IMR-90 (cell line): ENCODE data around the gene HMGCS2. TPM values are rescaled to one million over a fixed set of nuclear protein-coding genes. Genes with fewer than 3 reads are reported as not detected.

ENCODE experiments used
- ATAC-seq: fragments of 200-7000 bp; cut with Tn5 transposase; 2 replicates; pipeline ENCODE4 v1.9.1; 2020; ENCODE audit warnings: low read depth, mild to moderate bottlenecking, moderate library complexity
- BruUV-seq: library from RNA; stranded (reverse); fragments of 400-500 nt; replicated peaks from 2 replicates; lab custom pipeline; 2021; lab: Mats Ljungman, UMichigan
- CTCF ChIA-PET: fragments of 300-600 bp; formaldehyde crosslinking; extraction: SDS; loops from one replicate; lab custom pipeline; 2021; ENCODE audit warnings: antibody characterized with exemption; lab: Yijun Ruan, JAX
- POLR2A ChIA-PET: fragments of 300-600 bp; sonication (Branson Sonifier 250); formaldehyde crosslinking; loops from one replicate; lab custom pipeline; 2022; ENCODE audit warnings: antibody characterized with exemption; ENCODE audit not compliant: unreplicated experiment; lab: Charles Lee
- DNase-seq: peaks from one replicate; pipeline ENCODE4 v3.0.0; 2013
- H2AFZ ChIP-seq: replicated peaks from 2 replicates; pipeline ENCODE3; 2013; ENCODE audit warnings: low read length, mild to moderate bottlenecking; ENCODE audit not compliant: poor library complexity
- H2AK5ac ChIP-seq: 2 replicates; pipeline ENCODE4 v1.6.1; 2013; ENCODE audit warnings: low read depth, low read length, inconsistent platforms
- H2AK9ac ChIP-seq: replicated peaks from 2 replicates; pipeline ENCODE3; 2013; ENCODE audit warnings: mild to moderate bottlenecking, low read depth, low read length, moderate library complexity; ENCODE audit not compliant: poor library complexity
- H2BK120ac ChIP-seq: 2 replicates; pipeline ENCODE4 v1.6.1; 2013; ENCODE audit warnings: low read depth, low read length, inconsistent platforms
- H2BK15ac ChIP-seq: 3 replicates; pipeline ENCODE4 v1.6.1; 2013; ENCODE audit warnings: low read depth, low read length, inconsistent platforms
- H2BK20ac ChIP-seq: 2 replicates; pipeline ENCODE4 v1.6.1; 2013; ENCODE audit warnings: low read depth, mild to moderate bottlenecking, inconsistent platforms, low read length, moderate library complexity
- H2BK5ac ChIP-seq: 2 replicates; pipeline ENCODE4 v1.6.1; 2013; ENCODE audit warnings: mild to moderate bottlenecking, low read depth, low read length, inconsistent platforms; ENCODE audit not compliant: poor library complexity, severe bottlenecking
- H3K14ac ChIP-seq: replicated peaks from 2 replicates; pipeline ENCODE4 v1.6.1; 2013; ENCODE audit warnings: low read depth, low read length, inconsistent platforms
- H3K18ac ChIP-seq: 2 replicates; pipeline ENCODE4 v1.6.1; 2013; ENCODE audit warnings: low read depth, low read length, control low read depth
- H3K23ac ChIP-seq: 2 replicates; pipeline ENCODE4 v1.6.1; 2013; ENCODE audit warnings: low read depth, low read length, inconsistent platforms
- H3K27ac ChIP-seq: 2 replicates; pipeline ENCODE4 v1.5.1; 2013; ENCODE audit warnings: mild to moderate bottlenecking, control low read depth, low read length; ENCODE audit not compliant: insufficient read depth
- H3K27me3 ChIP-seq: 2 replicates; pipeline ENCODE4 v1.6.1; 2013; ENCODE audit warnings: low read length; ENCODE audit not compliant: control insufficient read depth, insufficient read depth
- H3K36me3 ChIP-seq: 2 replicates; pipeline ENCODE4 v1.6.1; 2013; ENCODE audit warnings: low read length, mixed read lengths; ENCODE audit not compliant: control insufficient read depth, insufficient read depth
- H3K4ac ChIP-seq: 2 replicates; pipeline ENCODE4 v1.6.1; 2013; ENCODE audit warnings: low read depth, low read length, inconsistent platforms
- H3K4me1 ChIP-seq: 2 replicates; pipeline ENCODE4 v1.6.1; 2013; ENCODE audit warnings: low read length, mixed read lengths; ENCODE audit not compliant: control insufficient read depth, insufficient read depth
- H3K4me2 ChIP-seq: 2 replicates; pipeline ENCODE4 v1.6.1; 2013; ENCODE audit warnings: low read depth, mild to moderate bottlenecking, control low read depth, low read length, moderate library complexity
- H3K4me3 ChIP-seq: 2 replicates; pipeline ENCODE4 v1.5.1; 2013; ENCODE audit warnings: low read depth, mild to moderate bottlenecking, control low read depth, low read length, moderate library complexity; ENCODE audit not compliant: insufficient read depth
- H3K56ac ChIP-seq: 2 replicates; pipeline ENCODE4 v1.6.1; 2013; ENCODE audit warnings: low read length, inconsistent platforms; ENCODE audit not compliant: insufficient read depth; ENCODE audit errors: extremely low read depth
- H3K79me1 ChIP-seq, 2 experiments: 2 replicates each; pipeline ENCODE4 v1.6.1; 2013; ENCODE audit warnings: low read length in 2 of 2, inconsistent platforms in 1 of 2, low read depth in 1 of 2
- H3K9ac ChIP-seq: 2 replicates; pipeline ENCODE4 v1.6.1; 2013; ENCODE audit warnings: low read depth, low read length, control low read depth
- H3K9me1 ChIP-seq: 2 replicates; pipeline ENCODE4 v1.6.1; 2013; ENCODE audit warnings: low read length, inconsistent platforms; ENCODE audit not compliant: insufficient read depth
- H3K9me3 ChIP-seq: 2 replicates; pipeline ENCODE4 v1.6.1; 2013; ENCODE audit warnings: low read length; ENCODE audit not compliant: control insufficient read depth, insufficient read depth
- H4K20me1 ChIP-seq: 2 replicates; pipeline ENCODE4 v1.6.1; 2013; ENCODE audit warnings: low read length, inconsistent platforms; ENCODE audit not compliant: insufficient read depth
- H4K5ac ChIP-seq: 2 replicates; pipeline ENCODE4 v1.6.1; 2013; ENCODE audit warnings: mild to moderate bottlenecking, low read depth, low read length, control low read depth
- H4K8ac ChIP-seq, 2 experiments: 2 replicates each; pipeline ENCODE4 v1.6.1; 2013; ENCODE audit warnings: low read depth in 2 of 2, low read length in 2 of 2, control low read depth in 1 of 2, inconsistent platforms in 1 of 2
- H4K91ac ChIP-seq: 2 replicates; pipeline ENCODE4 v1.6.1; 2013; ENCODE audit warnings: low read depth, low read length, inconsistent platforms; ENCODE audit not compliant: insufficient read depth
- BHLHE40 ChIP-seq: fragments of 150-350 bp; IDR thresholded peaks from 2 replicates; pipeline ENCODE4 v1.6.1; 2016; ENCODE audit warnings: mild to moderate bottlenecking, low read depth, low read length
- CEBPB ChIP-seq: IDR thresholded peaks from 2 replicates; pipeline ENCODE4 v1.6.1; 2012; ENCODE audit warnings: low read depth, low read length, improper control_type of control experiment
- CHD1 ChIP-seq: IDR thresholded peaks from 2 replicates; pipeline ENCODE4 v1.6.1; 2012; ENCODE audit warnings: low read depth, low read length, improper control_type of control experiment
- MAFK ChIP-seq: IDR thresholded peaks from 2 replicates; pipeline ENCODE4 v1.6.1; 2012; ENCODE audit warnings: low read depth, low read length, improper control_type of control experiment
- POLR2A ChIP-seq: IDR thresholded peaks from 2 replicates; pipeline ENCODE4 v1.6.1; 2012; ENCODE audit warnings: mild to moderate bottlenecking, low read depth, low read length
- RFX5 ChIP-seq: IDR thresholded peaks from 2 replicates; pipeline ENCODE4 v1.8.0; 2012; ENCODE audit warnings: low read depth, mild to moderate bottlenecking, low read length, moderate library complexity
- SMC3 ChIP-seq: fragments of 150-350 bp; IDR thresholded peaks from 2 replicates; pipeline ENCODE4 v1.6.1; 2016; ENCODE audit warnings: low read depth, mild to moderate bottlenecking, antibody characterized with exemption, low read length, moderate library complexity
- WGBS, 2 experiments: methylation state at CpG; one replicate each; pipeline versions ENCODE4 v1.1.5 to v1.1.7; 2013; ENCODE audit warnings: missing lambda C conversion rate in 2 of 2; ENCODE audit not compliant: insufficient read length in 1 of 2; ENCODE audit errors: extremely low coverage in 2 of 2; 5-methylcytosine and 5-hydroxymethylcytosine counted together
- dilution Hi-C: fragments of 300-500 bp; cut with HindIII; formaldehyde crosslinking; loops from one replicate; pipeline ENCODE4 v1.14.3; 2018; ENCODE audit warnings: low sequenced_read_pairs; ENCODE audit not compliant: unreplicated experiment
- in situ Hi-C: fragments of 300-500 bp; cut with MboI; formaldehyde crosslinking; loops from 3 replicates; pipeline ENCODE4 v1.14.3; 2019; ENCODE audit warnings: low sequenced_read_pairs, inconsistent platforms, mixed read lengths
- intact Hi-C: fragments of 100-400 bp; cut with micrococcal nuclease; formaldehyde crosslinking; loops from 2 replicates; pipeline ENCODE4 v1.10.0; 2022
- polyA plus RNA-seq, 3 experiments: library from polyadenylated mRNA; depleted of rRNA; stranded (reverse); fragments of >200 nt; gene quantifications; 2 replicates each; pipeline ENCODE4 v1.2.3, GENCODE V29; 2012; ENCODE audit warnings: low replicate concordance in 1 of 3
- total RNA-seq: library from RNA; depleted of rRNA; stranded (reverse); fragments of >200 nt; gene quantifications from 2 replicates; pipeline ENCODE4 v1.2.3, GENCODE V29; 2012
- TF ChIP-seq, protein P1 (sequence below): fragments of 150-350 bp; IDR thresholded peaks from 2 replicates; pipeline ENCODE4 v1.6.1; 2017; ENCODE audit warnings: mild to moderate bottlenecking, antibody characterized with exemption, low read length, low read depth
- TF ChIP-seq, protein P2 (sequence below): fragments of 150-350 bp; IDR thresholded peaks from 2 replicates; pipeline ENCODE4 v1.6.1; 2016; ENCODE audit warnings: low read depth, mild to moderate bottlenecking, low read length, moderate library complexity, borderline replicate concordance

HMGCS2 gene
- total and polyA plus RNA-seq, 2 of the 4 experiments (the other 2 are of a cell fraction): not detected

DNA sequence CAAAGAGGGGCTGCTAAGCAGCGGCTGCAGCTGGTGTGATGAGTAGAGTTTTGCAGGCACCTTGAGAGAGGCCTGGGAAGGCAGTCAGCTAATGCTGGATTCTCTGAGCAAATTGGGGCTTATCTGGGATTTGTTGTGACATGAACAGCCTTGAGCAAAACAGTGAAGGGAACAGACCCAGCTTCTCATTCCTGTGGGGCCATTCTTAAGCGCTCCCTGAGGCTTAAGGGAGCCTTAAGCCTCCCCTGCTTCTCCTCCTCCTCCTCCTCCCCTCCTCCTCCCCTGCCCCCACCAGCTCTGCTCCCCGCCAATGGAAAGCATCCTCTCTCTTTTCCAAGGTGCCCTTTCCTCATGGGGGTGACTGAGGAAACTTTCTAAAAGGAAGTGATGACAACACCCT, 21.3 kb downstream of the HMGCS2 start:
- no peak overlapping the region for H3K9ac ChIP-seq
- H3K14ac ChIP-seq: no peak overlapping the region
- H3K56ac ChIP-seq: no peak overlapping the region
- H4K5ac ChIP-seq: no peak overlapping the region; the same call in 1 of the 2 replicates
- no peak overlapping the region for H2BK15ac ChIP-seq
- TF ChIP-seq CEBPB (no peak), RFX5 (no peak), BHLHE40 (no peak), CHD1 (no peak), SMC3 (no peak), POLR2A (no peak), MAFK (no peak)
- TF ChIP-seq, protein P1, sequence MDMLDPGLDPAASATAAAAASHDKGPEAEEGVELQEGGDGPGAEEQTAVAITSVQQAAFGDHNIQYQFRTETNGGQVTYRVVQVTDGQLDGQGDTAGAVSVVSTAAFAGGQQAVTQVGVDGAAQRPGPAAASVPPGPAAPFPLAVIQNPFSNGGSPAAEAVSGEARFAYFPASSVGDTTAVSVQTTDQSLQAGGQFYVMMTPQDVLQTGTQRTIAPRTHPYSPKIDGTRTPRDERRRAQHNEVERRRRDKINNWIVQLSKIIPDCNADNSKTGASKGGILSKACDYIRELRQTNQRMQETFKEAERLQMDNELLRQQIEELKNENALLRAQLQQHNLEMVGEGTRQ: no peak
- TF ChIP-seq, protein P2, sequence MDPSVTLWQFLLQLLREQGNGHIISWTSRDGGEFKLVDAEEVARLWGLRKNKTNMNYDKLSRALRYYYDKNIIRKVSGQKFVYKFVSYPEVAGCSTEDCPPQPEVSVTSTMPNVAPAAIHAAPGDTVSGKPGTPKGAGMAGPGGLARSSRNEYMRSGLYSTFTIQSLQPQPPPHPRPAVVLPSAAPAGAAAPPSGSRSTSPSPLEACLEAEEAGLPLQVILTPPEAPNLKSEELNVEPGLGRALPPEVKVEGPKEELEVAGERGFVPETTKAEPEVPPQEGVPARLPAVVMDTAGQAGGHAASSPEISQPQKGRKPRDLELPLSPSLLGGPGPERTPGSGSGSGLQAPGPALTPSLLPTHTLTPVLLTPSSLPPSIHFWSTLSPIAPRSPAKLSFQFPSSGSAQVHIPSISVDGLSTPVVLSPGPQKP: no peak
- H3K9me3 ChIP-seq: no peaks in the 10 kb centered on the region
- H2BK20ac ChIP-seq: no peak overlapping the region
- peaks cover 7% of the 10 kb centered on the region for H3K27me3 ChIP-seq
- ATAC-seq: no peak
- peaks cover 14% of the 10 kb centered on the region; the same call in 1 of the 2 replicates for H3K36me3 ChIP-seq
- H3K9me1 ChIP-seq: no peaks in the 10 kb centered on the region; the same call in 1 of the 2 replicates
- no peak overlapping the region for H3K4me2 ChIP-seq
- H4K91ac ChIP-seq: no peak overlapping the region; the same call in 1 of the 2 replicates
- no peak overlapping the region for H2AK5ac ChIP-seq
- no TSS peak for BruUV-seq
- H3K4me1 ChIP-seq: peaks cover 9% of the 10 kb centered on the region
- no peak overlapping the region for H2BK120ac ChIP-seq
- H4K20me1 ChIP-seq: peaks cover 5% of the 10 kb centered on the region; the same call in 1 of the 2 replicates
- H2AFZ ChIP-seq: no peak overlapping the region
- no peak overlapping the region for H3K18ac ChIP-seq
- ChIA-PET POLR2A (no interaction called here), CTCF (no interaction called here)
- H4K8ac ChIP-seq: no peak overlapping the region
- intact Hi-C loops (loop anchor here (5.0 to 10.0 kb wide), 2 partner anchors 177 to 195 kb away; no protein-coding TSS in a partner anchor), in situ Hi-C loops (no loop called here), dilution Hi-C loops (no loop called here)
- H3K4ac ChIP-seq: no peak overlapping the region
- no peak for DNase-seq
- H3K23ac ChIP-seq: no peak overlapping the region
- no peak overlapping the region for H2BK5ac ChIP-seq
- H2AK9ac ChIP-seq: no peak overlapping the region
- no peak overlapping the region for H3K4me3 ChIP-seq
- H3K79me1 ChIP-seq: no peaks in the 10 kb centered on the region
- no peak overlapping the region for H3K27ac ChIP-seq
- WGBS, 2 experiments: no CpG with 5 or more reads among the region's 3 CpGs
